HG02981 (cell line): Measurements from ENCODE around the gene RAF1.
A peak's percentile ranks its signal among the peaks of the same experiment; 100 is the strongest.
"Not testable (repeated sequence)": the region's sequence is repeated elsewhere in the genome, so short reads cannot be mapped to it uniquely, and the experiment has no call there.

Experiments used
- ATAC-seq: cut with Tn5 transposase; IDR thresholded peaks from one replicate; pipeline ENCODE4 v1.9.1; 2021; ENCODE audit warnings: mild to moderate bottlenecking, moderate library complexity; ENCODE audit not compliant: unreplicated experiment

Gene RAF1

GRCh38 chr3:12561397-12561796 is 102.5 kb downstream of the RAF1 start:
- no peak for ATAC-seq

GRCh38 chr3:12560505-12561190 is 103.3 kb downstream of the RAF1 start:
- ATAC-seq, result peak; percentile 38

GRCh38 chr3:12559520-12559919 is 104.4 kb downstream of the RAF1 start:
- ATAC-seq, result no peak

- ATAC-seq, result no peak
These were observed 105.2 kb downstream of the RAF1 start for GRCh38 chr3:12558706-12559105.

GRCh38 chr3:12557473-12558100 is 106.3 kb downstream of the RAF1 start:
- ATAC-seq, result no peak

- peak; percentile 75 for ATAC-seq
These were observed 107.0 kb downstream of the RAF1 start, which contains the start of gene MKRN2 for GRCh38 chr3:12556690-12557472. Gene MKRN2, plus strand, starts transcription at chr3:12557087. Its CDS starts 64 bp downstream, at chr3:12557151.

GRCh38 chr3:12556314-12556689 is 107.6 kb downstream of the RAF1 start:
- no peak for ATAC-seq

- no peak for ATAC-seq
These were observed 110.0 kb downstream of the RAF1 start for GRCh38 chr3:12553921-12554391.

GRCh38 chr3:12549971-12550760 is 113.8 kb downstream of the RAF1 start:
- no peak for ATAC-seq

- no peak for ATAC-seq
These were observed 118.5 kb downstream of the RAF1 start, which contains the start of gene MKRN2OS for GRCh38 chr3:12545473-12545791. Gene MKRN2OS, minus strand, starts transcription at chr3:12545499. Its CDS starts 35 bp downstream, at chr3:12545464.

- no peak for ATAC-seq
These were observed 119.1 kb downstream of the RAF1 start for GRCh38 chr3:12544652-12545472.

- ATAC-seq, result not testable (repeated sequence)
These were observed 120.4 kb downstream of the RAF1 start for GRCh38 chr3:12543497-12543896.

- no peak for ATAC-seq
These were observed 122.3 kb downstream of the RAF1 start for GRCh38 chr3:12541625-12542024.

- no peak for ATAC-seq
These were observed 127.5 kb downstream of the RAF1 start for GRCh38 chr3:12536423-12536822.
